Measurements from ENCODE around the gene DNER.

The DNER gene

GRCh38 chr2:229715895-229716507, 1.6 kb upstream of the DNER start:
- Histone ChIP-seq H3K9me3 (ENCODE audit: control extremely low read depth in 1 of 5, control insufficient read depth in 4 of 5, insufficient read depth in 2 of 5, low read depth in 1 of 5, low read length in 4 of 5) (peaks cover 0 to 9% (median 0%) of the 10 kb centered on the region in 5 experiments), H3K4me1 (ENCODE audit: control extremely low read depth in 1 of 4, control insufficient read depth in 4 of 4, insufficient read depth in 4 of 4, low read length in 3 of 4) (peaks cover 0 to 23% (median 21%) of the 10 kb centered on the region in 4 experiments), H3K36me3 (ENCODE audit: control insufficient read depth in 4 of 4, insufficient read depth in 4 of 4, low read length in 3 of 4) (no peaks in the 10 kb centered on the region), H3K4me3 (ENCODE audit: control insufficient read depth in 1 of 7, extremely low read depth in 1 of 7, insufficient read depth in 4 of 7, low read depth in 2 of 7, low read length in 6 of 7) (no peak overlapping the region), H3K27ac (ENCODE audit: insufficient read depth in 1 of 2, low read depth in 1 of 2, low read length in 2 of 2, poor library complexity in 1 of 2, severe bottlenecking in 2 of 2) (no peak overlapping the region), H3K27me3 (replicated peaks in 2 of 5; ENCODE audit: control insufficient read depth in 4 of 5, insufficient read depth in 5 of 5, low read length in 4 of 5) (peaks cover 25 to 89% (median 40%) of the 10 kb centered on the region in 5 experiments)
- ChIA-PET POLR2A (no interaction called here), CTCF (interaction anchor here (0.6 to 0.9 kb wide), 3 partner anchors 9 to 11 kb away, joined by 3 read pairs; no protein-coding TSS in a partner anchor)
- WGBS (ENCODE audit: insufficient coverage) = 14% methylated on average over 3 of the region's 4 CpGs
- peak; percentile 42 to 63 (median 56) for DNase-seq

GRCh38 chr2:229714736-229715541, 584 bp upstream of the DNER start:
- H3K27me3 ChIP-seq (replicated peaks in 2 of 5; ENCODE audit: control insufficient read depth in 4 of 5, insufficient read depth in 5 of 5, low read length in 4 of 5) = peaks cover 26 to 92% (median 44%) of the 10 kb centered on the region in 5 experiments

GRCh38 chr2:229713371-229714079, 830 bp downstream of the DNER start:
- ChIA-PET CTCF (interaction anchor here (1.1 kb wide), 1 partner anchor 37 kb away, joined by 3 read pairs; no protein-coding TSS in a partner anchor), POLR2A (no interaction called here)
- Histone ChIP-seq H3K27ac (ENCODE audit: insufficient read depth in 1 of 2, low read depth in 1 of 2, low read length in 2 of 2, poor library complexity in 1 of 2, severe bottlenecking in 2 of 2) (no peak overlapping the region), H3K27me3 (replicated peaks in 2 of 5; ENCODE audit: control insufficient read depth in 4 of 5, insufficient read depth in 5 of 5, low read length in 4 of 5) (peaks cover 29 to 91% (median 41%) of the 10 kb centered on the region in 5 experiments), H3K36me3 (ENCODE audit: control insufficient read depth in 4 of 4, insufficient read depth in 4 of 4, low read length in 3 of 4) (no peaks in the 10 kb centered on the region), H3K4me1 (ENCODE audit: control extremely low read depth in 1 of 4, control insufficient read depth in 4 of 4, insufficient read depth in 4 of 4, low read length in 3 of 4) (peaks cover 0 to 23% (median 21%) of the 10 kb centered on the region in 4 experiments), H3K4me3 (ENCODE audit: control insufficient read depth in 1 of 7, extremely low read depth in 1 of 7, insufficient read depth in 4 of 7, low read depth in 2 of 7, low read length in 6 of 7) (peak overlapping the region in 6 of 7 experiments; percentile 3 to 70 (median 36)), H3K9me3 (ENCODE audit: control extremely low read depth in 1 of 5, control insufficient read depth in 4 of 5, insufficient read depth in 2 of 5, low read depth in 1 of 5, low read length in 4 of 5) (peaks cover 0 to 9% (median 0%) of the 10 kb centered on the region in 5 experiments)
- DNase-seq = peak in 2 of 3 donors; percentile 28 to 39
- 1% methylated on average over 49 of the region's 61 CpGs for WGBS (ENCODE audit: insufficient coverage)

More at GRCh38 chr2:229714736-229715541, 584 bp upstream of the DNER start:
- H3K9me3 ChIP-seq (ENCODE audit: control extremely low read depth in 1 of 5, control insufficient read depth in 4 of 5, insufficient read depth in 2 of 5, low read depth in 1 of 5, low read length in 4 of 5) = peaks cover 0 to 9% (median 0%) of the 10 kb centered on the region in 5 experiments
- under 1% methylated on average over 57 of the region's 60 CpGs for WGBS (ENCODE audit: insufficient coverage)
- H3K36me3 ChIP-seq (ENCODE audit: control insufficient read depth in 4 of 4, insufficient read depth in 4 of 4, low read length in 3 of 4) = no peaks in the 10 kb centered on the region
- DNase-seq = peak in 2 of 3 donors; percentile 58 to 62
- ChIA-PET CTCF (no interaction called here), POLR2A (no interaction called here)
- H3K27ac ChIP-seq (ENCODE audit: insufficient read depth in 1 of 2, low read depth in 1 of 2, low read length in 2 of 2, poor library complexity in 1 of 2, severe bottlenecking in 2 of 2) = no peak overlapping the region
- peak overlapping the region in 6 of 7 experiments; percentile 31 to 70 (median 58) for H3K4me3 ChIP-seq (ENCODE audit: control insufficient read depth in 1 of 7, extremely low read depth in 1 of 7, insufficient read depth in 4 of 7, low read depth in 2 of 7, low read length in 6 of 7)
- H3K4me1 ChIP-seq (ENCODE audit: control extremely low read depth in 1 of 4, control insufficient read depth in 4 of 4, insufficient read depth in 4 of 4, low read length in 3 of 4) = peaks cover 0 to 23% (median 21%) of the 10 kb centered on the region in 4 experiments

GRCh38 chr2:229712136-229712535, 2.2 kb downstream of the DNER start:
- POLR2A ChIA-PET = no interaction called here
- peak in 1 of 3 donors; percentile 7 for DNase-seq
- CTCF ChIA-PET = interaction anchor here (1.1 kb wide), 1 partner anchor 38 kb away, joined by 3 read pairs; no protein-coding TSS in a partner anchor
- Histone ChIP-seq H3K4me3 (ENCODE audit: control insufficient read depth in 1 of 7, extremely low read depth in 1 of 7, insufficient read depth in 4 of 7, low read depth in 2 of 7, low read length in 6 of 7) (no peak overlapping the region), H3K36me3 (ENCODE audit: control insufficient read depth in 4 of 4, insufficient read depth in 4 of 4, low read length in 3 of 4) (no peaks in the 10 kb centered on the region), H3K9me3 (ENCODE audit: control extremely low read depth in 1 of 5, control insufficient read depth in 4 of 5, insufficient read depth in 2 of 5, low read depth in 1 of 5, low read length in 4 of 5) (peaks cover 0 to 9% (median 0%) of the 10 kb centered on the region in 5 experiments), H3K27me3 (replicated peaks in 2 of 5; ENCODE audit: control insufficient read depth in 4 of 5, insufficient read depth in 5 of 5, low read length in 4 of 5) (peaks cover 27 to 88% (median 38%) of the 10 kb centered on the region in 5 experiments), H3K27ac (ENCODE audit: insufficient read depth in 1 of 2, low read depth in 1 of 2, low read length in 2 of 2, poor library complexity in 1 of 2, severe bottlenecking in 2 of 2) (no peak overlapping the region), H3K4me1 (ENCODE audit: control extremely low read depth in 1 of 4, control insufficient read depth in 4 of 4, insufficient read depth in 4 of 4, low read length in 3 of 4) (peaks cover 0 to 23% (median 21%) of the 10 kb centered on the region in 4 experiments)
- 100% methylated on average over 1 of the region's 3 CpGs for WGBS (ENCODE audit: insufficient coverage)

GRCh38 chr2:229708335-229708734, 6.0 kb downstream of the DNER start:
- H3K27ac ChIP-seq (ENCODE audit: insufficient read depth in 1 of 2, low read depth in 1 of 2, low read length in 2 of 2, poor library complexity in 1 of 2, severe bottlenecking in 2 of 2) = no peak overlapping the region
- ChIA-PET POLR2A (no interaction called here), CTCF (no interaction called here)
- peaks cover 14 to 62% (median 30%) of the 10 kb centered on the region in 5 experiments for H3K27me3 ChIP-seq (replicated peaks in 2 of 5; ENCODE audit: control insufficient read depth in 4 of 5, insufficient read depth in 5 of 5, low read length in 4 of 5)
- H3K4me1 ChIP-seq (ENCODE audit: control extremely low read depth in 1 of 4, control insufficient read depth in 4 of 4, insufficient read depth in 4 of 4, low read length in 3 of 4) = peaks cover 0 to 3% (median 2%) of the 10 kb centered on the region in 4 experiments
- no peak overlapping the region for H3K4me3 ChIP-seq (ENCODE audit: control insufficient read depth in 1 of 7, extremely low read depth in 1 of 7, insufficient read depth in 4 of 7, low read depth in 2 of 7, low read length in 6 of 7)
- WGBS (ENCODE audit: insufficient coverage) = 100% methylated on average over 1 of the region's 2 CpGs
- H3K9me3 ChIP-seq (ENCODE audit: control extremely low read depth in 1 of 5, control insufficient read depth in 4 of 5, insufficient read depth in 2 of 5, low read depth in 1 of 5, low read length in 4 of 5) = peaks cover 0 to 9% (median 0%) of the 10 kb centered on the region in 5 experiments
- DNase-seq = no peak
- H3K36me3 ChIP-seq (ENCODE audit: control insufficient read depth in 4 of 4, insufficient read depth in 4 of 4, low read length in 3 of 4) = no peaks in the 10 kb centered on the region

GRCh38 chr2:229703909-229704630, 10.3 kb downstream of the DNER start:
- Histone ChIP-seq H3K4me3 (ENCODE audit: control insufficient read depth in 1 of 7, extremely low read depth in 1 of 7, insufficient read depth in 4 of 7, low read depth in 2 of 7, low read length in 6 of 7) (no peak overlapping the region), H3K36me3 (ENCODE audit: control insufficient read depth in 4 of 4, insufficient read depth in 4 of 4, low read length in 3 of 4) (no peaks in the 10 kb centered on the region), H3K9me3 (ENCODE audit: control extremely low read depth in 1 of 5, control insufficient read depth in 4 of 5, insufficient read depth in 2 of 5, low read depth in 1 of 5, low read length in 4 of 5) (no peaks in the 10 kb centered on the region), H3K4me1 (ENCODE audit: control extremely low read depth in 1 of 4, control insufficient read depth in 4 of 4, insufficient read depth in 4 of 4, low read length in 3 of 4) (no peaks in the 10 kb centered on the region), H3K27ac (ENCODE audit: insufficient read depth in 1 of 2, low read depth in 1 of 2, low read length in 2 of 2, poor library complexity in 1 of 2, severe bottlenecking in 2 of 2) (no peak overlapping the region), H3K27me3 (replicated peaks in 2 of 5; ENCODE audit: control insufficient read depth in 4 of 5, insufficient read depth in 5 of 5, low read length in 4 of 5) (peaks cover 2 to 26% (median 8%) of the 10 kb centered on the region in 5 experiments)
- 90% methylated on average over 4 of the region's 5 CpGs for WGBS (ENCODE audit: insufficient coverage)
- POLR2A ChIA-PET = no interaction called here
- CTCF ChIA-PET = interaction anchor here (1.1 kb wide), 1 partner anchor 12 kb away, joined by 3 read pairs; no protein-coding TSS in a partner anchor
- DNase-seq = no peak

Measured in common myeloid progenitor, CD34-positive (primary cell).